Activated CD4-positive, alpha-beta memory T cell treated with anti-CD3 and anti-CD28 coated beads, Interleukin-2, amount 10 ng/mL, durations not matched to agents 7 days and 5 days (primary cell): Measurements from ENCODE around the gene CNTN6. TPM values are rescaled to one million over a fixed set of nuclear protein-coding genes. Genes with fewer than 3 reads are reported as not detected.

ENCODE experiments used
- CTCF ChIA-PET: fragments of 350-600 bp; sonication (Branson Sonifier 250); formaldehyde crosslinking; loops from one replicate; lab custom pipeline; 2021; ENCODE audit warnings: antibody characterized with exemption, inconsistent platforms; lab: Charles Lee
- POLR2A ChIA-PET: fragments of 350-600 bp; sonication (Branson Sonifier 250); formaldehyde crosslinking; loops from one replicate; lab custom pipeline; 2021; ENCODE audit warnings: antibody characterized with exemption; lab: Charles Lee
- DNase-seq: peaks from one replicate; pipeline ENCODE4 v3.0.0-alpha.2; 2020
- H3K27ac Mint-ChIP-seq: one replicate; pipeline ENCODE4 v1.8.0; 2021; ENCODE audit warnings: mild to moderate bottlenecking, mixed read lengths
- H3K27me3 Mint-ChIP-seq: one replicate; pipeline ENCODE4 v1.8.0; 2021; ENCODE audit warnings: mixed read lengths
- H3K36me3 Mint-ChIP-seq: one replicate; pipeline ENCODE4 v1.8.0; 2021; ENCODE audit warnings: low read depth, mixed read lengths
- H3K4me1 Mint-ChIP-seq: one replicate; pipeline ENCODE4 v1.8.0; 2021; ENCODE audit warnings: mixed read lengths
- H3K4me3 Mint-ChIP-seq: one replicate; pipeline ENCODE4 v1.8.0; 2021; ENCODE audit warnings: mild to moderate bottlenecking, mixed read lengths
- H3K9me3 Mint-ChIP-seq: one replicate; pipeline ENCODE4 v1.8.0; 2021; ENCODE audit warnings: mixed read lengths
- total RNA-seq, 2 experiments: library from RNA; stranded (reverse); gene quantifications; one replicate each; pipeline ENCODE4 v1.2.3, GENCODE V29; 2021

CNTN6 gene
- total RNA-seq, 2 experiments from 2014 or later: not detected

- ChIA-PET POLR2A (no interaction called here), CTCF (no interaction called here)
- Mint-ChIP-seq H3K27me3 (no peaks in the 10 kb centered on the region), H3K4me1 (no peaks in the 10 kb centered on the region), H3K4me3 (no peak overlapping the region), H3K36me3 (no peaks in the 10 kb centered on the region), H3K27ac (no peak overlapping the region), H3K9me3 (no peaks in the 10 kb centered on the region)
- DNase-seq: no peak
These were observed 330.8 kb downstream of the CNTN6 start for GRCh38 chr3:1423566-1424089.

- H3K4me3 Mint-ChIP-seq: no peak overlapping the region
- DNase-seq: no peak
- no peaks in the 10 kb centered on the region for H3K36me3 Mint-ChIP-seq
- H3K27me3 Mint-ChIP-seq: no peaks in the 10 kb centered on the region
- no peak overlapping the region for H3K27ac Mint-ChIP-seq
- no peaks in the 10 kb centered on the region for H3K4me1 Mint-ChIP-seq
- POLR2A ChIA-PET: no interaction called here
- CTCF ChIA-PET: no interaction called here
- H3K9me3 Mint-ChIP-seq: peaks cover 6% of the 10 kb centered on the region
These were observed 346.6 kb downstream of the CNTN6 start for GRCh38 chr3:1439395-1439794.

- H3K27ac Mint-ChIP-seq: no peak overlapping the region
- no peak for DNase-seq
- ChIA-PET POLR2A (no interaction called here), CTCF (no interaction called here)
- no peaks in the 10 kb centered on the region for H3K4me1 Mint-ChIP-seq
- H3K27me3 Mint-ChIP-seq: no peaks in the 10 kb centered on the region
- H3K36me3 Mint-ChIP-seq: no peaks in the 10 kb centered on the region
- no peak overlapping the region for H3K4me3 Mint-ChIP-seq
- H3K9me3 Mint-ChIP-seq: peaks cover 6% of the 10 kb centered on the region
These were observed 349.4 kb downstream of the CNTN6 start for GRCh38 chr3:1442271-1442670.

- ChIA-PET POLR2A (no interaction called here), CTCF (no interaction called here)
- H3K4me3 Mint-ChIP-seq: no peak overlapping the region
- no peak overlapping the region for H3K27ac Mint-ChIP-seq
- no peaks in the 10 kb centered on the region for H3K4me1 Mint-ChIP-seq
- no peaks in the 10 kb centered on the region for H3K27me3 Mint-ChIP-seq
- DNase-seq: no peak
- peaks cover 6% of the 10 kb centered on the region for H3K9me3 Mint-ChIP-seq
- no peaks in the 10 kb centered on the region for H3K36me3 Mint-ChIP-seq
These were observed 351.4 kb downstream of the CNTN6 start for GRCh38 chr3:1444195-1444594.

- ChIA-PET POLR2A (no interaction called here), CTCF (no interaction called here)
- Mint-ChIP-seq H3K4me1 (no peaks in the 10 kb centered on the region), H3K27me3 (no peaks in the 10 kb centered on the region), H3K27ac (no peak overlapping the region), H3K36me3 (no peaks in the 10 kb centered on the region), H3K4me3 (no peak overlapping the region), H3K9me3 (no peaks in the 10 kb centered on the region)
- no peak for DNase-seq
These were observed 353.7 kb downstream of the CNTN6 start for GRCh38 chr3:1446531-1446930.

- Mint-ChIP-seq H3K27ac (no peak overlapping the region), H3K27me3 (no peaks in the 10 kb centered on the region), H3K36me3 (no peaks in the 10 kb centered on the region), H3K4me3 (no peak overlapping the region), H3K4me1 (no peaks in the 10 kb centered on the region), H3K9me3 (no peaks in the 10 kb centered on the region)
- CTCF ChIA-PET: no interaction called here
- POLR2A ChIA-PET: no interaction called here
- DNase-seq: no peak
These were observed 354.6 kb downstream of the CNTN6 start for GRCh38 chr3:1447452-1447851.

- CTCF ChIA-PET: no interaction called here
These were observed 355.6 kb downstream of the CNTN6 start for GRCh38 chr3:1448443-1448842.

More at GRCh38 chr3:1448443-1448842, 355.6 kb downstream of the CNTN6 start:
- H3K27me3 Mint-ChIP-seq: no peaks in the 10 kb centered on the region
- H3K4me3 Mint-ChIP-seq: no peak overlapping the region
- no peaks in the 10 kb centered on the region for H3K36me3 Mint-ChIP-seq
- no peaks in the 10 kb centered on the region for H3K4me1 Mint-ChIP-seq
- no peak overlapping the region for H3K27ac Mint-ChIP-seq
- no peak for DNase-seq
- POLR2A ChIA-PET: no interaction called here
- H3K9me3 Mint-ChIP-seq: no peaks in the 10 kb centered on the region
